ENCODE measurements around the gene TCF21.
"Not testable (repeated sequence)": the region's sequence is repeated elsewhere in the genome, so short reads cannot be mapped to it uniquely, and the experiment has no call there.

Gene TCF21

DNA sequence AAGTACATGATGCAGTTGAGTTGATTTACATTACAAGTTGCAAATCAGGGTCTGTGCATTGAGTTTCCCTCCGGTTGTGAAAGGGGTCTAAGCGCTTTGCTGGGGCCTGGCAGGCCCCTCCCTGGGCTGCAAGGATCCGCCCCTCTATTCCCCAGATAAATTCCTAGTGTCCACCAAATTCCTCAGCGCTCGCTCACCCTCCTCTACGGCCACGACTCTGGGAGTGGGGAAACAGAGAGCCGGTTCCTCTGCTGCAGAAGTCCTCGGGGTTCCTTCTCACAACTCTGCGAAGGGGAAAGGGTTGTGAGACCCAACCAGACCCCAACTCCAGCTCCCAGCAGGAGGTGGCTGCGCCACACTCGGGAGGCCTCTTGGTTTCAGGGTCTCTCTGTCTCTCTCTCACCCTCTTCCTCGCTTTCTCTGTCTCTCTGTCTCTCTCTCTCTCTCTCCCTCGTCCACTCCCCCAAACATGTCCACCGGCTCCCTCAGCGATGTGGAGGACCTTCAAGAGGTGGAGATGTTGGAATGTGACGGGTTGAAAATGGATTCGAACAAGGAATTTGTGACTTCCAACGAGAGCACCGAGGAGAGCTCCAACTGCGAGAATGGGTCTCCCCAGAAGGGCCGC, at the start of gene TCF21:
TCF21 (plus strand) TSS at position 185 of the 628 bp plus-strand sequence; CDS start at position 470, 285 bp downstream.
- no peak for DNase-seq

- DNase-seq: no peak
These were observed 47.7 kb upstream of the TCF21 start for GRCh38 chr6:133841176-133841575.

DNA sequence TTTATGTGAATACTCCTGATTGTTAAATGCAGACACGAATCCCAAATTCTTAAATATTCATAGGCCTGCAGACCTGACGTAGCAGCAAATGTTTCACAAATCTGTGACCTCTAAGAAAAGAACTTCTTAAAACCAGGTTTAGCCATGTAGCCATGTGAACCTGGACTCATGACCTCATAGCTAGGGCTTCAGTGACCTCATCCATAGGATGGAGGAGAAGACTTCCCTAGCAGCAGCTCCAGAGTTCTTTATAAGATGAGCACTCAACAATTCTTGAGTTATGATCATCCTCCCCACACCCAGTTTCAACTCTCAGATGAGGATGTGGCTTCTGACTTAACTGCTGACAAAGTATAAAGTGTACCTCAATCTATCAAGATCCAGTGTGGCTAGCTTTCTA, 45.8 kb upstream of the TCF21 start:
- no peak for DNase-seq

DNA sequence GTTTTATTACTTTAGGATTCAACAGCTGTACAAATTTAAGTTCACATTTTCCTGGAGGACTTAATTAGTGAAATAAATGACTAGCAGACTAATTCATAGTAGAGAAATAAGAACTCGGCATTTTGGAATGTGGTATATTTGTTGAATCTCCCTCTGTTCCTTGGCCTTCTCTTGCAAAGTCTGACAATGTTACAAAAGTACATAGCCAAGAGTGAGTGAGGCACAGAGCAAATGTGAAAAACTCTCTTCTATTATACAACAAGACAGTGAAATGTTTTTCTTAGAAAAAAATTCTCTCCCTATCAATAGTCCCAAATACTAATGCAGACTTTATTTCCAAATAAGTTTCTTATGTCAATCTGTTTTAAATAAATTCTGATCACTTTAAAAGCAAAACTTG, 44.2 kb upstream of the TCF21 start:
- no peak for DNase-seq

DNA sequence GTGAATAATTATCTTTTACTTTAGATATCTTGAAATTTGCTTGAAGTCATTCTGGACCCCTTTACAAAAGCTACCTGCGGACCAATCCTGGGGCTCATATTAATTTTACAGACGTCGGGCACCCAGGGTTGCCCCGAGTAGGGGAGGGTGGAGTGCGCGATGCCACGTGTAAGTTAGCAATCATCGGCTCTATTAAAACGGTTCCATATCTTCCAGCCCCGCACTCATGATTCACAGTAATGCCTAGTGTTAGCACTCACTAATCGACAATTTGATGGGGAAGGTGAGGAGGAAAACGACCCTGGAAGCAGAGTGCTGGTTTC, 34.9 kb upstream of the TCF21 start:
- no peak for DNase-seq

DNA sequence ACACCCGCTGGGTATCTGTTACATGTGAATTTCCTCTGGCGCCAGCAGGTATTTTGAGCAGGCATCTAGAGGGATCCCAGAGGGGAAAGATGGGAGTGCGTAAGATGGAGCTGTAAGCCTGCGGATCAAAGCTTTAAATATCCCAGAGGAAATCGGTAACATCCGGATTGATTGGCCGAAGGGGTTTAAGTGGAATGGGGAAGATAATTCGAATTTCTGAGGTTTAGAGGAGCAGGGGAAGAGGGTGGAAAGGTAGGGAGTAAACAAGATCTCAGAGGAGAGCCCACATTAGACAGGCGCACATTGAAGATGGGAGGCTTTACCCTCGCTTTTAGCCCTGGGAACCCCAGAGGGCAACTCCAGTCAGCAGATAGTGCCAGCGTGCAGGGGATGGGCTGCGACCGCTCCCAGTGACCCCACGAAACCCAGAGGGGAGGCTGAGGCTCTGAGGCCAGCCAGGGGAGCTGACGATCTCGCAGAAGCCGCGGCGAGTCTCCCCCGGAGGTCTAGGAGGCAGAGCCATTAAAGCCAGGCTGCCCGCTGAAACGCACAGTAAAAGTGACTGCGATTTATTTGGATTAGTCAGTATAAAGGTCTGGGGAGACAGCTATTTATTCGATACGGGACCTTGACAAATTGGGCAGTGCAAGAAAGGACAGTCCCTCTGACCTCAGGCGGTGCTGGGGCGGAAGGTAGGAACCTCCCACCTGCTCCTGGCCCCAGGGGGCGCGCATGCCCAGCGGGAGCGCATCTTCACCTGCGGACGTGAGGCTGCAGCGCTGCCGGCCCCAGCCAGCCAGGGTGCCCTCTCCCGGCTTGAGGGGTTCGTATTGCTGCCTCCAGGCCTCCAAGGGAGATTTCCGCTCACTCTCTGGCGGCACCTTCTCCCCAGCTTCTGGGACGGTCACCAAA, 34.3 kb upstream of the TCF21 start:
- DNase-seq: no peak

GRCh38 chr6:133855276-133855990, 33.5 kb upstream of the TCF21 start:
- no peak for DNase-seq

DNA sequence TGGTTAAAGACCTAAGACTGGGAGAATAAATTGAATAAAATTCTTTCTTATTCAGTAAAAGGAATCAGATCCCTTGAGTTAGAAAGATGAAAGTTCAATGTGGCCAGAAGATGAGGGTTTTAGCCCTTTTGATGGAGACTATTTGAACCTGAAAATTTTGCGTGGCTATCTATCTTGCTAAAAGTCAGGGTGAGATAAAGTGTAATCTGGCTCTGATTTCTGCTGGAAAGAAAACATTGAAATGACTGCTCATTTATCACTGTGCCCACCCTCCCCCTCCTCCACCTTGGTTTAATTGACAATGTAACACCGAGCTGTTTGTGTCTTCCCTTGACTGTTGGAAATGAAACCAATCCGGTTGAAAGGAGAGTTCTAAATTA, 32.9 kb upstream of the TCF21 start:
- no peak for DNase-seq

DNA sequence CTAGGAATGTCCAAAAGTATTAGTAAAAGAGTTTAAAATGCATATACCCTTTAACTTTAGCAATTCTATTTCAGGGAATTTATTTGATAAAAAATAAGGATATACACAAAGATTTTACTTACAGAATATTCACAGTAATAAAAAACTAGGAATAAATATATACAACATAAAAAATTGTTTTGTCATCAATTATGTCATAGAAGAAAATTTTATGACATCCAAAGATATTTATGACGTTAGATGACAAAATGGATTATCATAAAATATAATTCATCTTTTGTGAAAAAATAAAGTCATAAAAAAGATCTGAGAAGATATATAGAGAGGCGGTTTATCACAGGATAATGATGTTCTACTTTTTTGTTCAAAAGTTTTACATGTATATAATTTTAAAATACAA, 32.0 kb upstream of the TCF21 start:
- DNase-seq: no peak

- DNase-seq: no peak
These were observed 31.2 kb upstream of the TCF21 start for GRCh38 chr6:133857696-133858095.

DNA sequence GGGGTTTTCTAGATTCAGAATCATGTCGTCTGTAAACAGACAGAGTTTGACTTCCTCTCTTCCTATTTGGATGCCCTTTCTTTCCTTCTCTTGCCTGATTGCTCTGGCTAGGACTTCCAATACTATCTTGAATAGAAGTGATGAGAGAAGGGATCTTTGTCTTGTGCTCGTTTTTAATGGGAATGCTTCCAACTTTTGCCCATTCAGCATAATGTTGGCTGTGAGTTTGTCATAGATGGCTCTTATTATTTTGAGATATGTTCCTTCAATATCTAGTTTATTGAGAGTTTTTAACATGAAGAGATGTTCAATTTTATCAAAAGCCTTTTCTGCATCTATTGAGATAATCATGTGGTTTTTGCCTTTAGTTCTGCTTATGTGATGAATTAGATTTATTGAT, 27.6 kb upstream of the TCF21 start:
- not testable (repeated sequence) for DNase-seq

DNA sequence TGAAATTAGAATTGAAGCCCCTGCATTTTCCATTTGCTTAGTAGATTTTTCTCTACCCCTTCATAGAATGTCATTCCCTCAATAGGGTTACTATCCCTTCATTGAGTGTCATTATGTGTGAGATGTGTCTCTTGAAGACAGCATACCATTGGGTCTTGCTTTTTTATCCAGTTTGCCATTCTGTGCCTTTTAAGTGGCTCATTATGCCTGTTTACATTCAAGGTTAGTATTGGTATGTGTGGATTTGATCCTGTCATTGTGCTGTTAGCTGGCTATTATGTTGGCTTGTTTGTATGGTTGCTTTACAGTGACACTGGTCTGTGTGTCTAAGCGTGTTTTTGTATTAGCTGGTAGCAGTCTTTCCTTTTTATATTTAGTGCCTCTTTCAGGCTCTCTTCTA, 25.7 kb upstream of the TCF21 start:
- DNase-seq: no peak

DNA sequence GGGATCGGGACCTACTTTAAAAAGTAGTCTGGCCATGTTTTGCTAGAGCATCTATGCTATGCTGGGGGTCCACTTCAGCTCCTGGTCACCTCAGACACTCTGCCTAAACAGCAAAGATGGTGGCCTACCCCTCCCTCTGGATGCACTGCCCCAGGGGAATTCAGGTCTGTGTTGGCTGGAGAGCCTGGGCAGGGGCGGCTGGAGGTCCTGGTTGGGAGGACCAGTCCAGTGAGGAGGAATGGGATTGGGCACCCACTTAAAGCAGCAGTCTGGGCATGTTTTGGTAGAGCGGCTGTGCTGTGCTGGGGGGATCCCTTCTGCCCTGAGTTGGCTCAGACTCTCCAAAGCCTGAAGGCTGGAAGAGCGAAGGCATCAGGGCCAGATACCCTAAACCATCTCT, 23.2 kb upstream of the TCF21 start:
- DNase-seq: no peak

DNA sequence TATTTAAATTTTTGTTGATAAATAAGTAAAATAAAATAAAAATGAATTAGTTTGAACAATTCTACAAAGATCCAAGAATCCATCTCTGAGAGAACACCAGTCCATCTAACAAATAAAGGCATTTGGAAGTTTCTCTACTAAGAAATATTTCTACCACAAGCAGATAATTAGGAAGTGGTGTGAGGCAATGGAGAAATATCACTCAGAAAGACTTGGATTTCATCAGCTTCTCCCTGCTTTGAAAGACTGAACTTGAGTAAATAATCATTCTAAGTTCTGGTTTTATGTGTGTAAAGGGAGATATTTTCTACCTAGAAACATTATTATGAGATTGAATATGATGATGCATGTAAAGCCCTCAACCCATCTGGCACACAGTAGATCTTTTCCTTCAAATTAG, 17.8 kb upstream of the TCF21 start:
- no peak for DNase-seq

GRCh38 chr6:133873538-133873937, 15.4 kb upstream of the TCF21 start:
- DNase-seq: no peak

GRCh38 chr6:133877116-133877515, 11.8 kb upstream of the TCF21 start:
- no peak for DNase-seq

DNA sequence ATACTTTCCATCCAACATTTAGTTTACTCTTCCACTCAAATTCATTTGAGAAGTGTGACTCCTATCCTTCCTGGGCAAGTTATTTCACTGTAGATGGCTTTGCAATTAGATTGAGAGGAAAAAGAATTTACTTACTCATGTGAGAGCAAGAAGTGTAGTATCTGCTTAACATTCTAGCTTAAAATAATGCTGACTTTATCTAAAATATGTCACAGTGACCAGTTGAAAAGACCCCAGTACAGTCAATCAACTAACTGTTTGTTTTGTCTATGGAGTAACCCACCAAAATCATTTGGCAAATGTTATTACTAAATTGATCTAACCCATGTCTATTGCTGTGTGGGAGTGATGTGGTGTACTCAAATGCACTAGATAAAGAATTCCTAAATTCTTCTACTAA, 8.9 kb upstream of the TCF21 start:
- no peak for DNase-seq

DNA sequence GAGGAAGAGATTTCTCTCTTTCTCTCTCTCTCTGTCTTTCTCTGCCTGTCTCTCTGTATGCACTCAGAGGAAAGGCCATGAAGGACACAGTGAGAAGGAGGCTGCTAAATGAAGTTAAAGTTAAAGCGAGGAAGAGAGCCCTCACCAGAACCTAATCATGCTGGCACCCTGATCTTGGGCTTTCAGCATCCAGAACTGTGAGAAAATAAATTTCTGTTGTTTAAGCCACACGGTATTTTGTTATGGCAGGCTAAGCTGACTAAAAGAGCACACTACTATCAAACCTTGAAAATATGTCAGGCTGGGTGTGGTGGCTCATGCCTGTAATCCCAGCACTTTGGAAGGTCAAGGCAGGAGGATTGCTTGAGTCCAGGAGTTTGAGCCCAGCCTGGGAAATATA, 8.0 kb upstream of the TCF21 start:
- DNase-seq: no peak

GRCh38 chr6:133886104-133886775, 2.7 kb upstream of the TCF21 start:
- no peak for DNase-seq

- no peak for DNase-seq
These were observed 1.6 kb upstream of the TCF21 start for GRCh38 chr6:133887156-133887879.

DNA sequence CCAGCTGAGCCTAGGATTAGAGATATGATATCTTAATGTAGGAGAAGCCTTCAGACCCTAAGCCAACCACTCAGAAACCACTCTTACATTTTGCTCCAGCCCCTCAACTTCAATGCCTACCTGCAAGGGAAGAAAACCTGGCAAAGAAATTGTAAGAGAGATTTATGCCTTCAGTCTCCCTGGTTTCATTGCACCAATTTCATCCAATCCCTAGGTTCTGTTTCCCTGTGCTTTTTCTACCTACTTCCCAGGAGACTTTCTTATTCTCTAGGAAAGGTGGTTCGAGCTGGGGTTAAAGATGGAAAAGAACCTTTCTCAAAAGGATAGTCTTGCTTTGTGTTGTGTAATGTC, 1.1 kb upstream of the TCF21 start:
- DNase-seq: no peak

DNA sequence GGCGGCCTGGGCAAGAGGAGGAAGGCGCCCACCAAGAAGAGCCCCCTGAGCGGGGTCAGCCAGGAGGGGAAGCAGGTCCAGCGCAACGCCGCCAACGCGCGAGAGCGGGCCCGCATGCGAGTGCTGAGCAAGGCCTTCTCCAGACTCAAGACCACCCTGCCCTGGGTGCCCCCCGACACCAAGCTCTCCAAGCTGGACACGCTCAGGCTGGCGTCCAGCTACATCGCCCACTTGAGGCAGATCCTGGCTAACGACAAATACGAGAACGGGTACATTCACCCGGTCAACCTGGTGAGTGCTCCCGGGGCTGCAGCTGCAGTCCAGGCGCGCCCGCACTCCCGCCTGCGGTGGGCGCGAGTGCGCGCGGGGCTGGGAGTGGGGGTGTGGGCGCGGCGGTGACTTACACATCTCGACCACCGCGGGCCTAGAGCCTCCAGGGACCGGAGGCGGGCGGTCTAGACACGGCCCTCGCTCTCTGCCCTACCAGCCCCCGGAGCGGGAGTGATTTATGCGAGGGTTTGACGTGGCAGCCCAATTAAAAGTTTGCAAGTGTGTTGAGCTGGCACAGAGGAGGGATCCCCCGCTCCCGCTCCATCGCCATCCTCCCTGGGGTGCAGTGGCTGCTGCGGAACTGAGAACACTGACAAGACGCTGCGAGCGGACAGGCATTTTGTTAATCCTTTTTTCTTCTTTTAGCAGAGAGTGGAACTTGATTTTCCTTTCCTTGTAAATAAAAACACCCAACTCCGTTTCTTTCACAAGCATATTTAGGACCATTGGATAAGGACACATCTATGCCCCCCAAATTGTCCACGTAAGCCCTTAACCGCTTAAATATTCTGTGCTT, 867 bp downstream of the TCF21 start:
- DNase-seq: no peak
